ENCODE measurements around the gene GRM7.

DNA sequence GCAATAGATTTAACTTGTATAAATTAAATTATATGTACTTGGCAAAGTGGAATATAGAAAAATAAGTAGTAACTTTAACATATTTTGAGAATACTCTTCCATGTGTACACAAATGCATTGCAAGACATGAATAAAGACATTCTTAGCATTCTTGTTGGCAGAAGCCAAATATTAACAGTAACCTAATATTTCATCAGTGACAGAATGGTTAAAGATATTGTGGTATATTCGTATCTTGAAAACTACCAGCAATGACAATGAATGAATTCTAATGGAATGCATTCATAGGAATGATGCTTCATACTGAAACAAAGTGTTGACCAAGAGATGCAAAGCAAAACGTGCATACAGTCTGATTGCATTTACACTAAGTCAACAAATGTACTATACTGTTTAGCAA lies 524.7 kb downstream of the GRM7 start:
- TF ChIP-seq, protein P1, sequence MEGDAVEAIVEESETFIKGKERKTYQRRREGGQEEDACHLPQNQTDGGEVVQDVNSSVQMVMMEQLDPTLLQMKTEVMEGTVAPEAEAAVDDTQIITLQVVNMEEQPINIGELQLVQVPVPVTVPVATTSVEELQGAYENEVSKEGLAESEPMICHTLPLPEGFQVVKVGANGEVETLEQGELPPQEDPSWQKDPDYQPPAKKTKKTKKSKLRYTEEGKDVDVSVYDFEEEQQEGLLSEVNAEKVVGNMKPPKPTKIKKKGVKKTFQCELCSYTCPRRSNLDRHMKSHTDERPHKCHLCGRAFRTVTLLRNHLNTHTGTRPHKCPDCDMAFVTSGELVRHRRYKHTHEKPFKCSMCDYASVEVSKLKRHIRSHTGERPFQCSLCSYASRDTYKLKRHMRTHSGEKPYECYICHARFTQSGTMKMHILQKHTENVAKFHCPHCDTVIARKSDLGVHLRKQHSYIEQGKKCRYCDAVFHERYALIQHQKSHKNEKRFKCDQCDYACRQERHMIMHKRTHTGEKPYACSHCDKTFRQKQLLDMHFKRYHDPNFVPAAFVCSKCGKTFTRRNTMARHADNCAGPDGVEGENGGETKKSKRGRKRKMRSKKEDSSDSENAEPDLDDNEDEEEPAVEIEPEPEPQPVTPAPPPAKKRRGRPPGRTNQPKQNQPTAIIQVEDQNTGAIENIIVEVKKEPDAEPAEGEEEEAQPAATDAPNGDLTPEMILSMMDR (IDR thresholded peaks at IDR 0.05; ENCODE audit: low read length) = no peak
- TF ChIP-seq EZH2 (optimal IDR thresholded peaks at IDR 0.05; ENCODE audit: low read depth, low read length) (no peak), EZH2phosphoT487 (IDR thresholded peaks at IDR 0.05; ENCODE audit: low read length) (no peak)
